SKM-1 (cell line): ENCODE measurements around the gene REEP5.
"Not testable (repeated sequence)": the region's sequence is repeated elsewhere in the genome, so short reads cannot be mapped to it uniquely, and the experiment has no call there.

Source experiments
- DNase-seq: peaks from one replicate; lab custom pipeline; 2025; ENCODE audit not compliant: unreplicated experiment; lab: John Stamatoyannopoulos, UW

REEP5 gene

GRCh38 chr5:112921833-112922817 lies at the start of gene REEP5:
REEP5 (minus strand) TSS chr5:112922227; CDS start chr5:112922190, 37 bp downstream.
- DNase-seq, result peak; percentile 53

- no peak for DNase-seq
These were observed 49.2 kb upstream of the REEP5 start for GRCh38 chr5:112971276-112971675.

DNA sequence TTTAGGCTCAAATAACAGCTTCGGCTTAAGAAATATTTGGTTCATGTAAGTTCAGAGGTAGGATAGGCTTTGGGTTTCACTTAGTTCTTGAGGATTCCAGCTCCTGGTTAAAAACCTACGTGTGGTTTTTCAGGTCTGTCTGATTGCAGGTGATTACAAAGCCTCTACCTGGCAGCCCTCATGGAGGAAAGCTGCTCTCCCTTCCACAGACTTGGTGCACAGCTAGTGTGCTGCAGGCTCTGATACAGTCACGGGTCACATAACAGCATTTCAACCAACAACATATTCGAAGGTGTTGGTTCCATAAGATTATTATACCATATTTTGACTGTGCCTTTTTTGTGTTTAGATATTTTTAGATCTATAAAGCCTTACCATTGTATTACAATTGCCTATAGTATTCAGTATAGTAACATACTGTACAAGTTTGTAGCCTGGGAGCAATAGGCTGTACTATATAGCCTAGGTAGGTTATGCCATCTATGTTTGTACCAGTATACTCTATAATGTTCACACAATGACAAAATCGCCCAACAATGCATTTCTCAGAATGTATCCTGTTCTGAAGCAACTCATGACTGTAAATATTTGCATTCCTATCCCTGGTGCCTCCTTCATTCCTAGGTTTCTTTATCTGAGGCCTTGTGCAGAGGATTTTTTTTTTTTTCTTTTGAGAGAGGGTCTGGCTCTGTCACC lies 46.5 kb upstream of the REEP5 start:
- DNase-seq, result no peak

- DNase-seq, result no peak
These were observed 45.6 kb upstream of the REEP5 start for GRCh38 chr5:112967520-112968083.

DNA sequence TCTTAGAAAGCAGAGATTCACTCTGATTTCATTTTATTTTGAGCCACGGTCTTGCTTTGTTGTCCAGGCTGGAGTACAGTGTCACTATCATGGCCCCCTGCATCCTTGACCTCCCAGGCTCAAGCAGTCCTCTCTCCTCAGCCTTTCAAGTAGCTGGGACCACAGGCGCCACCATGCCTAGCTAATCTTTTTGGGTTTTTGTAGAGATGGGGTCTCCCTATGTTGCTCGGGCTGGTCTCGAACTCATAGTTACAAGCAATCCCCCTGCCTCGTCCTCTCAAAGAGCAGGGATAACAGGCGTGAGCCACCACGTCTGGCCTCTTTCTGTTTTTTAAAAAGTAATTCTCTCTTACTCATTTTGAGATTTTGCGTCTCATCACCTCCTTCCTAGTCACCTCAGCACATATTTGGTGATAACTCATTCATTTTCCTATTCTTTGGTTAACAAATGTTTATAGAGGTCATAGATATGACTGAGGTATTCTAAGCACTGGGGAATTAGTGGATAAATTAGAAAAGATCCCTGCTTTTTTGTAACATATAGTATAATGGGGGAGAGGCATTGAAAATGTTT lies 43.8 kb upstream of the REEP5 start:
- no peak for DNase-seq

- not testable (repeated sequence) for DNase-seq
These were observed 41.3 kb upstream of the REEP5 start for GRCh38 chr5:112963374-112963733.

DNA sequence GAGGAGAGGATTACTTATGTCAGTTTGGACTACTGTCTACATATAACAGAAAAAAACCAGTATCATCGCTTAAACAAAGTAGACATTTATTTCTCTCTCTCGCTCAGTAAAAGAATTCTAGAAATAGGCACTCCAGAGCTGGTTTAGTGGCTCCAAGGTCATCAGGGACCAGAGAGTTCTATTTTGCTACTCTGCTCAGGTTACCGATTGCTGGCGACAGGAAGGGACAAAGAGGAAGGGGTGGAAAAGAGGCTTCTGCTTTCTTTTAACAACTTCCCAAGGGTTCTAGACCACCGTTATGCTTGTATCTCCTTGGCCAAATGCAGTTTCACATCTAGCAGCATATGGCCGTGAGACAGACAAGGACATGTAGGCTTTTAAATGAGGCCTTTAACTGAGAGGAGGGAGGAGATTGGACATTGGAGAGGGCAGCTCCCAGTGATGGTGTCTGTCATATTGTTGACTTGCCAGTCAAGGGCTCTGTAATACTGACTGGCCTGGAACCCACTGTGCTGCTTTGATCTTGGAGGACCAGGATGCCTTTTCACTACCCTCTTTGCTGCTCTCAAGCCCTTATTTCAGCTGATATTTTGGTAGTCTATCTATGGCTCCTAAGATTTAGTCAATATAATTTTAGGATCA lies 39.0 kb upstream of the REEP5 start:
- no peak for DNase-seq

DNA sequence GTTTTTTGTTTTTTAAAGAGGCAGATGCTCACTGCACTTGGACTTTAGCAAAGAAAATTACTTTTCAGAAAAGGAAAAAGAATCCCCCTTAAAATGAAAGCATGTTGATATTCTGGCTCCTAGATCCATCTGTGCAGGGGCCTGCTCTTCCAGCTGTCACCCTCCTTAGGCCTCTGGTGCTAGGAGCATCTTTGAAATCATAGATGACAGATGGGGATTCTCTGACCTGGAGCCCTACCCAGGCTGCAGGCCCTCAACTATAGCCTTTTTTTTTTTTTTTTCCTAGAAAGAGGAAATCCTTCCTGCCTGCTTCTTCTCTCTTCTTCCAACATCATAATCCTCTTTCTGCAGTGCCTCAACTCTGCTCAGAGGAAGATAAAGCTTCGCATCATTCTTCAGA lies 38.3 kb upstream of the REEP5 start:
- no peak for DNase-seq

- not testable (repeated sequence) for DNase-seq
These were observed 37.8 kb upstream of the REEP5 start for GRCh38 chr5:112959872-112960271.

GRCh38 chr5:112958093-112959088 lies 36.4 kb upstream of the REEP5 start:
- DNase-seq, result no peak

- DNase-seq, result no peak
These were observed 35.2 kb upstream of the REEP5 start for GRCh38 chr5:112957036-112957808.

DNA sequence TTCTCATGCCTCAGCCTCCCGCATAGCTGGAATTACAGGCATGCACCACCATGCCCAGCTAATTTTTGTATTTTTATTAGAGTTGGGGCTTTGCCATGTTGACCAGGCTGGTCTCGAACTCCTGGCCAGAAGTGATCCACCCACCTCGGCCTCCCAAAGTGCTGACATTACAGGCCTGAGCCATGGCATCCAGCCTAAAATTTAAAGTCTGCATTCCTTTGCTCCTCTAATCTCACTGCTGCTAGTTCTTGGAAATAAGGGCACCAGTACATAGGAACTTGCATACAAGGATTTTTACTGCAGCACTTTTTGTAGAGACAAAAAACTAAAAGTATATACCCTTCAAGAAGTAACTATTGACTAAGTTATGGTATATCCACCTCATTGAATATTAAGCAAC lies 34.6 kb upstream of the REEP5 start:
- DNase-seq, result no peak

DNA sequence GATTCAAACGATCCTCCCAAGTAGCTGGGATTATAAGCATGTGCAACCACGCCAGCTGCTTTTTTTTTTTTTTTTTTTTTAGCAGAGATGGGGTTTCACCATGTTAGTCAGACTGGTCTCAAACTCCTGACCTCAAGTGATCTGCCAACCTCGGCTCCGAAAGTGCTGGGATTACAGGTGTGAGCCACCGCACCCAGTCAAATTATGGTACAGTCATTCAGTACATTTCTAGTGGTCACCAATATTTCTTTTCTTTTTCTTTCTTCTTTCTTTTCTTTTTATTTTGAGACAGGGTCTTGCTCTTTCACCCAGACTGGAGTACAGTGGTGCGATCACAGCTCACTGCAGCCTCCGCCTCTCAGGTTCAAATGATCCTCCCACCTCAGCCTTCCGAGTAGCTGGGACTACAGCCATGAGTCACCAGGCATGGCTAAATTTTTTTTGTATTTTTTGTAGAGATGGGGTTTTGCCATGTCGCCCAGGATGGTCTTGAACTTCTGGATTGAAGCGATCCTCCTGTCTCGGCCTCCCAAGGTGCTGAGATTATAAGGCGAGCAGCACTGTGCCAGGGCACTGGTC lies 29.2 kb upstream of the REEP5 start:
- DNase-seq, result no peak

GRCh38 chr5:112948458-112948857 lies 26.4 kb upstream of the REEP5 start:
- DNase-seq, result no peak

GRCh38 chr5:112940670-112941069 lies 18.6 kb upstream of the REEP5 start:
- DNase-seq, result no peak

GRCh38 chr5:112938286-112938685 lies 16.3 kb upstream of the REEP5 start:
- DNase-seq, result no peak

- DNase-seq, result no peak
These were observed 13.6 kb upstream of the REEP5 start for GRCh38 chr5:112935675-112936074.

DNA sequence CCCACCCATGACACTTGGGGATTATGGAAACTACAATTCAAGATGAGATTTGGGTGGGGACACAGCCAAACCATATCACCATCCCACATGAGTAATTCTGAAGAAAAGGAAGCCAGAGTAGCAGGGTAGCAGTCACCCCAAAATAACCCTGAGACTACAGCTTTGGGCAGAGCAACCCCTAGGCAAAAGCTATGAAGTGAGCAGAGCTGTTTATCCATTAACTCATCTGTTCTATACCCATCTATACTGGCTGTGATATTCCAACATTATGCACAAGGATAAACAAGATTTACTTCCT lies 12.3 kb upstream of the REEP5 start:
- DNase-seq, result no peak
